GM21717 (cell line): ENCODE measurements around the gene SORL1.
A peak's percentile ranks its signal among the peaks of the same experiment; 100 is the strongest.

Source experiments
- ATAC-seq: cut with Tn5 transposase; IDR thresholded peaks from one replicate; pipeline ENCODE4 v1.9.1; 2021; ENCODE audit warnings: mild to moderate bottlenecking, moderate library complexity; ENCODE audit not compliant: unreplicated experiment

The SORL1 gene

GRCh38 chr11:121578251-121578976 is 126.3 kb downstream of the SORL1 start:
- no peak for ATAC-seq

- no peak for ATAC-seq
Measured at GRCh38 chr11:121580154-121580553, 128.0 kb downstream of the SORL1 start.

- ATAC-seq = no peak
Measured at GRCh38 chr11:121581607-121582006, 129.5 kb downstream of the SORL1 start.

GRCh38 chr11:121582296-121582695 is 130.2 kb downstream of the SORL1 start:
- no peak for ATAC-seq

GRCh38 chr11:121583825-121584224 is 131.7 kb downstream of the SORL1 start:
- no peak for ATAC-seq

- ATAC-seq = no peak
Measured at GRCh38 chr11:121586750-121587149, 134.6 kb downstream of the SORL1 start.

- ATAC-seq = no peak
Measured at GRCh38 chr11:121587182-121587581, 135.1 kb downstream of the SORL1 start.

GRCh38 chr11:121588747-121589146 is 136.6 kb downstream of the SORL1 start:
- no peak for ATAC-seq

- ATAC-seq = peak; percentile 82
Measured at GRCh38 chr11:121589946-121590537, 137.9 kb downstream of the SORL1 start.

GRCh38 chr11:121590772-121591404 is 138.8 kb downstream of the SORL1 start:
- ATAC-seq = peak; percentile 4

GRCh38 chr11:121591405-121592033 is 139.4 kb downstream of the SORL1 start:
- ATAC-seq = no peak

GRCh38 chr11:121592708-121593107 is 140.6 kb downstream of the SORL1 start:
- no peak for ATAC-seq

GRCh38 chr11:121595717-121596161 is 143.6 kb downstream of the SORL1 start:
- ATAC-seq = no peak

GRCh38 chr11:121596195-121597155 is 144.4 kb downstream of the SORL1 start:
- no peak for ATAC-seq

- ATAC-seq = no peak
Measured at GRCh38 chr11:121603316-121603715, 151.2 kb downstream of the SORL1 start.

- no peak for ATAC-seq
Measured at GRCh38 chr11:121604152-121604551, 152.0 kb downstream of the SORL1 start.

- ATAC-seq = no peak
Measured at GRCh38 chr11:121606354-121606753, 154.2 kb downstream of the SORL1 start.

- no peak for ATAC-seq
Measured at GRCh38 chr11:121607341-121607740, 155.2 kb downstream of the SORL1 start.

GRCh38 chr11:121608545-121609098 is 156.5 kb downstream of the SORL1 start:
- ATAC-seq = no peak

GRCh38 chr11:121610706-121611105 is 158.6 kb downstream of the SORL1 start:
- no peak for ATAC-seq
